Colon (tissue), 2 donors: ENCODE results near the gene ST6GALNAC5.
"Not testable (repeated sequence)": the region's sequence is repeated elsewhere in the genome, so short reads cannot be mapped to it uniquely, and the experiment has no call there.

ENCODE experiments used
- FAIRE-seq: peaks from 2 replicates; lab custom pipeline; 2012; peaks lifted over from hg19 to GRCh38; lab: Jason Lieb, UNC
- donor health status: control.
- donor health status: control.

The ST6GALNAC5 gene

DNA sequence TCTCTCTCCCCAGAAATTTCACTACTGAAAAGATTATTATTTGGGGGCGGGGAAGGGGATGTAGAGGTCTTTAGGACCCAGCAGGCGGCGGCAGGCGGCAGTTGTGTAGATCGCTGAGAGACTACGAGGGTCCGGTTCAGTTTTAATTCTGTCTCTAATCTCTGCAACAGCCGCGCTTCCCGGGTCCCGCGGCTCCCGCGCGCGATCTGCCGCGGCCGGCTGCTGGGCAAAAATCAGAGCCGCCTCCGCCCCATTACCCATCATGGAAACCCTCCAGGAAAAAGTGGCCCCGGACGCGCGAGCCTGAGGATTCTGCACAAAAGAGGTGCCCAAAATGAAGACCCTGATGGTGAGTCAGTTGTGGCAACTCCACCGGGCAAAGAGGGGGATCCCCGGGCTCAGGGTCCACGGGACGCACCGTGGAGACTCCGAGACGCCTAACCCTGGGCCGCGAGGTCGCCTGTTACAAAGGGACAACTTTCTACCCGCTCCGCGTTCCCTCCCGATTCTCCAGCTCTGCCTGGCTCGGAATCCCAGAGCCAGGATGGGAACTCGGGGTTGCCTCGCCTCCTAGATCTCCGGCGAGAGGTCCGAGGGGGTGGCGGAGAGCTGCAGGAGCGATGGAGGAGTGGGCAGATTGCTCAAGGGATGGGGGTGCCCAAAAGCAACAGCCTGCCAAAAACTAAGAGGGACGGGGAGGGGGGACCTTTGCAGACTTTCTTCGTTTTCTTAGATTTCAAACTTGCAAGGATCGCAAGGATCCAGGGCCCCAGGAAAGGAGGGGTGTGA is at the start of gene ST6GALNAC5:
ST6GALNAC5 (plus strand) TSS at position 139 of the 789 bp plus-strand sequence.
- FAIRE-seq = no peak

DNA sequence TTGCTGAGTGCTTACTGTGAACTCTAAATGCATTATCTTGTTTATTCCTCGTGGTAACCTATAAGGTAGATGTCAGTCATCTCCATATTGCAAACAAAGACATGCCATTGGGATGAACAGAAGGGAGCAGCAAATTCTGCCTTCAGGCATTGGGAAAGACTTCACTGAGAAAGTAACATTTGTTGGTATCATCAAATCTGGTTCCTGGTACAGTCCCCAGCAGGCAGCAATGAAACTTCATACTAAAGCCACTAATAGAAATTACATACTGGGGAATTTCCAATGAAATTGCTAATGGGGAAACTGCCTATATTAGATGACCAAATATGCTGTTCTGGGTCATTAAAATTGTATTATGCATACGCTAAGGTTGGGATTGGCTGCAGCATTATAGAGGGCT is 47.3 kb upstream of the ST6GALNAC5 start:
- no peak for FAIRE-seq

DNA sequence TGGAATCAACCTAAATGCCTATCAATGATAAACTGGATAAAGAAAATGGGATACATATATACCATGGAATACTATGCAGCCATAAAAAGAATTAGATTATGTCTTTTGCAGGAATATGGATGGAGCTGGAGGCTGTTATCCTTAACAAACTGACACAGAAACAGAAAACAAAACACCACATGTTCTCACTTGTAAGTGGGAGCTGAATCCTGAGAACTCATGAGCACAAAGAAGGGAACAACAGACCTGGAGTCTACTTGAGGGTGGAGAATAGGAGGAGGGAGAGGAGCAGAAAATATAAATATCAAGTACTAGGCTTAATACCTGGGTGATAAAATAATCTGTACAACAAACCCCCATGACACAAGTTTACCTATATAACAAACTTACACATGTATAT is 44.3 kb upstream of the ST6GALNAC5 start:
- not testable (repeated sequence) for FAIRE-seq

DNA sequence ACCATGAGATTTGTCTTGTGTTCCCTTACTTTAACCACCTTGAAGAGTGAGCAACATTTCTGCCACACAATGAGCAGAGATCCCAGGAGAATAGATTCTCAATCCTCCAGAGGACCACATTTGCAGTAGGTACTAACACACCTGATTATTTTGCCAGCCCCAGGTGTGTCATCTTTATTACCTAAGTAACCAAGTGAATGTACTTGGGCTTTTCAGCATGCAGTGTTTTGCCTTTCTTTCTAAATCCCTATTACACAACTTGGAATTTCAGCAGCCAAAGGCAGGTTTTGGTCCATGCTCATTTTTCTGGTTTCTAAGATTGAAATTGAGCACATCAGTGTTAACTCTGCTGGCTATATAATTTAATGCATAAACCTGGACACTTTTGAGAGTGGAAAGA is 43.2 kb upstream of the ST6GALNAC5 start:
- FAIRE-seq = no peak

DNA sequence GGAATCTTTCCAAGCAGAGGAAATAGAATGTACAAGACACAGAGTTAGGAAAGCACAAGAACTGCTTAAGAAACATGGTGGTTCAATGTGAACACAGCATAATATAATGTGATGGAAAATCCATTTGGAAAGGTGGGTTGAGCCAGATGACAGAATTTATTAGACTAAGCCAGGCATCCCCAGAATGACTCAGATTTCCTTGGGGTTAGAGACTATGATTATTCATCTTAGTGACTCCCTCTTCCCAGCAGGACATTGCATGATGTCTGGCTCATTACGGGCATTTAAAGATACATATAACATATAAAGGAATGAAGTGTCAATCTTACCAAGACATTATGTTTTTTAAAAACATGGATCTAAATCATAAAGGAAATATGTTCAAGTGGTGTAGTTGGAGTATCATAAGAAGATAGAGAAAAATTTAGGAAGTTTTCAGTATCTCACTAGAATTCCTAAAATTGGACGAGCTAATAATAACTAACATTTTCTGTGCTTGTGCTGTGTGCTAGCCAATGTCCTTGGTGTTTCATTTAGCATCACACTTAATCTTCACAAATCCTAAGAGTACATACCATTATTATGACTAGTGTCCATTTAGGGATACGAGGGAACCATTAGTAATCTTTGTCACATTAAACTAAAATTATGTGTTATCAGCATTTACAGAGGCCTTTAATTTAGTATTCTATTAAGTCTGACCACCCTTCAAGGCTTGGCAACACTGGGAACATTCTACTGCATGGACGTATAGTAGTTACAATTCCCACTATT is 41.0 kb upstream of the ST6GALNAC5 start:
- no peak for FAIRE-seq

DNA sequence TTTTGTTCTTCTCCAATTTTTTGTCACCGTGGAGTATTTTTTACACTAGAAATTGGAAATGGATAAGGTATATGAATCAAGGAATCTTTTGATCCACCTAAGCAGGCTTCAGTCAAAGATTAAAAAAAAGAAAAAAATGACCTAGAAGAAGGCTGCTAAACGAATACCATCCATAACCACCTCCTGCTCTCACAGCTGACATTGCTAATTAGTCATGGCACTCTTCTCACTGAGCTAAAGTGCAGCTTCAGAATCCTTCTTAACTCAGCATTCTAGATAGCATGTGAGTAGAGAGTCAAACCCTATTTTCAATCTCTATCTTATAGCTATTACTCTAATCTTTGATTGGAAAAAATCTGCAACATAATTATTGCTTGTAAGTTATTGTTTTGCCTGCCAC is 40.2 kb upstream of the ST6GALNAC5 start:
- no peak for FAIRE-seq

DNA sequence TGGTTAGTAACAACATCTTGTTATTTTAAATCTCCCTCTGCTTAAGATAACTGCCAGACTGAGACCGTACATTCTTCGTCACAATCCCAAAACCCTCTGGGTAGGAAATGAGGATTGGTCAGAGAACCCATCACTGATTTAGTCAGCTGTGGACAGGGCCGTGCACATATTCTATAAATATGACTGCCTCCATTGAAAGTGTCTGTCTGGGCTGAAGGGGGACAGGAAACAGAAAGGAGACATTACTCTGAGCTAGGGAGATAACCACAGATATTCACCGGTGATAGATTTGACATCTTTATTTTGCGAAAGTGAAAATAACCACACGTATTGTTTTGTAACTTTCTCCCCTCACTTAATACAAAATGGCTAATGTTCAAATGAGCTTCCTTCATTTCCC is 36.9 kb upstream of the ST6GALNAC5 start:
- FAIRE-seq = no peak

DNA sequence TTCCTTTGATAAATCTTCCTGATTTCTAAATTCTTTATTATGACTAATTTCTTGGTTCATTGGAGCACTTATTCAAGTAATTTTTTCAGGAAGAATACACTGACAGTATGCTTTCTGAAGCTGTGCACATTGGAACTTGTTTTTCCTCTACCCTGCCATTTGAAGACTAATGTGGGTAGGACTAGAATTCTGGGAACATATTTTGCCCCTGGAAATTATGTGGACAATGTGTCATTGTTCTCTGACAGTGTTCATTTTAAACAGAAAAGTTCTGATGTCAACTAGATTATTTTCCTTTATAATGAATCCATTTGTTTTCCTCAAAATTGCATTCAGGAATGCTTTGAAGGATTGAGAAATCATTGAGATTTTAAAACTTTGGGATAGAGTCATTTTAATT is 34.8 kb upstream of the ST6GALNAC5 start:
- FAIRE-seq = no peak

DNA sequence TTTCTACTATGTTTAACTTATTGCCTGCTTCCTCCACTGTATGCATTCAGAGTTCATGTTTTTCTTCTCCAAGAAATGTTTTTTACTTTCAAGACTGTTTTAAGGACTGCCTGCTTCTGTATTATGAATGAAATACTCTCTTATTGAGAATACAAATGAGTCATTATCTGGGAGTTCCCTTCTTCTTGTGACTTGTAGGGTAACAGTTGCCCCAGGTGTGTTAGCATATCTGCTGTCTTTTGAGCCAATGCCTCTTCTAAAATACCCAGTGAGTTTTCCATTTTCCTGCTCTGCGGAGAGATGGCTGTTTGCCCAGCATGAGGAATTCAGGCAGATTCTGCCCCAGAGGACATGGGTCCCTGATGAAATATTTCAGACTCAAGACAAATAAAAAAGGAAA is 34.1 kb upstream of the ST6GALNAC5 start:
- no peak for FAIRE-seq

DNA sequence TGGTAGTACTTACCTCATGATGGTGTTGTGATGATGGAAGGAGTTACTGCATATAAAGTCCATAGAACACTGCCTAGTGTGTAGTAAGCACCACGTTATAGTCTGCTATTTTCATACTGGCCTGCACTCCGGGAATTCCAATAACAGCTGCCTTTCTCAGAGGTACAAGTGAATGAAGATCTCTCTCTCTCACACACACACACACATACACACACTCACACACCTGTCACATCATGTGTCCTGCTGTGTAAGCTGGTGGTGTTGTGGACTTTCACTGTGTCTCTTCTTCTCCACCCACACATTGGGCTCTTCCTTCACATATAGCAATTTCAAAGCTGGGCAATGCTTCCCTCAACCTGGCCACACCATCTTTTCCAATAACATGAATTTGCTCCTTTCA is 33.4 kb upstream of the ST6GALNAC5 start:
- no peak for FAIRE-seq

DNA sequence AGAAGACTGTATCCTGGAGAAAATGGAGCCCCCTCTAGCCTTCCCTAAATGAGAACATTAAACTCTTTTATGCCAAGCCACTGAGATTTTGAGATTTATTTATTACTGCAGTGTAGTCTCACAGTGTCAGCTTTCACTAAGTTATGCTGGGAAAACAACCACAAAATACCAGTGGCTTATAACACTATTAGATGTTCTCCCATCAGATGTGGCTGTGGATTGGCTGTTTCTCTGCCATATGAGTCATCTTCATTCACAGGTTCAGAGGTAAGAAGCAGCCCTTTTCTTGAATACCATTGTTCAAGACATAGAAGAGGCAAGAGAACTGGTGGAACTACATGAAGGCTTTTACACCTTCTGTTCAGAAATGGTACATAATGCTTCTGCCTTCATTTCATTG is 32.1 kb upstream of the ST6GALNAC5 start:
- no peak for FAIRE-seq

DNA sequence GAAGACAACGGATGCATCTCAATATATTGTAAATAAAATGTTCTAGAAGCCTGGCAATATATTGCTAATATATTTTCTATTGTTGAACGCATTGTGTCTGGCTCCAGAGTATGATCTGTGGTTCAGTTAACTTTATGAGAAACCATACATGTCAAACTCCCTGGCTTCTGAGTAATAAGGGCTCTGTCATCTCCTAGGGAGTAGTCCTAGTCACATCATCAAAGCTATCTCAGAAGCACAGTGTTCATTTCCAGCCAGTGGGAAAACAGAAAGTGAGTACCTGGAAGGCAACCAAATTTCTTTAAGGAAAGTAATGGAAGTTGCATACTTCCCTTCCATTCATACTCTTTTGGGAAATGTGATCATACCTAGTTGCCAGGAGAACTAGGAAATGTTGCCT is 27.0 kb upstream of the ST6GALNAC5 start:
- FAIRE-seq = no peak

DNA sequence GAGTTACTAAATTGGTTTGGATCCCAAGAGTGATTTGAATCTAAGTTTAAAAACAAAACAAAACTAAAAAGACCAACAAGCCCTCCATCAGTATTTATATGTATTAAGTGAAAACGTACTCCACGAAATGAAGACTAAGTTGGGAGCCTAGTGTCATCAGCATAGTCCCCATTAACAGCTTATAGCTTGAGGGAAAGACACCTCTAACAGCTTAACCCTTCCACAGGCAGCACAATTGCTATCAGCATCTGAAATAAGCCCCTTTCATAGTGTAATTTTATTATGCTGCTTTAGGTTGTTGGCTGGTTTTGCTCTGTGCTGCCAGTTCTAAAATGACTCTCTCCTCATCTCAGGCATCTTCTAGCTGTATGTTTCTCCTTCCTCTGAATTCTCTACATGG is 25.8 kb upstream of the ST6GALNAC5 start:
- FAIRE-seq = no peak

DNA sequence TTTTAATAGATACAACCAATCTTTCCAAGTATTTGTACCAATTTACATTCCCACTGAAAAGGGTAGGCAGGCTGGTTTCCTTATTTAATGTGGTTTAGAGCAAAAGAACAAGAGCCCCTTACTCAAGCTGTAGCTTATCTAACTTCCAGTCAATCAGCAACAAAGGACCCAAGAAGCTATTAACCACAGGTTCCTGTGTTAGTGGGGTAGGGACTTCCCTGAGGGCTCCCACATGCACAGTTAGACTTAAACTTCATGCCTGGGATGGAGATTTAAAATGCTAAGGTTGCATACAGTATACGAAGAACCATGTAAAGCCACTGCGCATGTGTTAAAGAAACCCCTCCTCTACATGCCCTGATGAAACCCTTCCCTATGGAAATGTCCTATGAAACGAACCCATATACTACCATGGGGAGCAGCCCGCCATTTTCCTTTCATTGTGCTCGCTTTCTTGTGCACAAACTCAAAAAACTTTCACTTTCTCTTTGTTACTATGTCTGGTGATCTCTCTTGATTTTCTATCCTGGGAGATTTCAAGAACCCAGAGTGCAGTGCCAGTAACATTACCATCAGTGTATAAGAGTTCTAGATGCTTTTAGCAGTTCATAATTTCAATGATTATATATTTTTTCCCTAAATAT is 23.3 kb upstream of the ST6GALNAC5 start:
- FAIRE-seq = no peak

DNA sequence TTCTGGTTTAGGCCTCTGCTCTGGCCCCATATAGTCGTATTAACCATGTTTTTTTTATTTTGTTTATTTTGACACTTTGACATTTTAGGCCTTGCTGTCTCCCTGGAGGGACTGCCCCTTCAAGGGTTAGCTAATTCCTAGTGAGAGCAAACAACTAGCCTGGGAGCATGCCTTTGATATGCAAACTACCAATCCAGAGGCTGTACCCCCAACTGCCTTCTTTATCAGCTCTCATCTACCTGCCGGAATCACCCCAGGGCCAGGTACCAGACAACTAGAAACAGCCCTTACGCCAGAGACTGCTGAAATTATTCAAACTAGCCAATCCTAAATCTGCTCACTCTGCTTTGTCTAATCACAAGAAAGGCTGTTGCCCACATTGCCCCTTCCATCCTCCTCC is 13.0 kb upstream of the ST6GALNAC5 start:
- no peak for FAIRE-seq

DNA sequence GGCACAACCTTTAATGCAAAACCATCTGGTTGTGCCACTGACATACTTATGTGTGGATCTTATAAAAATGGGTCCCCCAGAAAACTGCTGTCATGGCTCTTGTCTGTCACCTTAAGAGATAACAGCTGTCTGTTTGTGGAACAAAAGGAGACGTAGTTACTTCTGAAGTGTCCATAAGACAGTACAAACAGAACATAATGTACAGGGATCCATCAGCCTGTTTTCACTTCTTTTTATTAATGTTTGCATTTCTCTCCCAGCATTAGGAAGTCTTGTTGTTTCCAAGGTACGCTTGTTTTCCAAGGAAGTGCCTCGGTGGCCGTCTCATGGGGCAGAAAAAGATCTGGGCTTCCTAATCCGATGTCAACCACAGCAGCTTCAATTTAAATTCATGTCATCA is 11.2 kb upstream of the ST6GALNAC5 start:
- FAIRE-seq = no peak

DNA sequence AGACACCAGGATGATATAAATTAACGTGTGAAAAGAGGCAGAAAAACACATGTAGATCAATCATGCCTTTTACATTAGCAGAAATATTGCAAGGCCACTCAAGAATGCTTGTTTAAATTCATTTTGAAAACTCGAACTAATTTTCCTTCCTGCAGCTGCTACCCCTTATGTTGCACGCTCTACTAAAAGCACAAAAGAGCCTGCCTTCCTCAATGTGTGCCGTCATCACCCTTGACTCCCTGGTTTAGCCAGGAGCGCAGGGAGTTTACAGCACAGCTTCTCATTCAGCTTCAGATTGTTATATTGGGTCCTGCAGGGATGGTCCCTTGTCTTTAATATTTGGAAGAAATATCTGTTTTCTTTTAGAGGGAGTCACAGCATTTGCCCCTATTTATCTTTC is 10.1 kb upstream of the ST6GALNAC5 start:
- no peak for FAIRE-seq

DNA sequence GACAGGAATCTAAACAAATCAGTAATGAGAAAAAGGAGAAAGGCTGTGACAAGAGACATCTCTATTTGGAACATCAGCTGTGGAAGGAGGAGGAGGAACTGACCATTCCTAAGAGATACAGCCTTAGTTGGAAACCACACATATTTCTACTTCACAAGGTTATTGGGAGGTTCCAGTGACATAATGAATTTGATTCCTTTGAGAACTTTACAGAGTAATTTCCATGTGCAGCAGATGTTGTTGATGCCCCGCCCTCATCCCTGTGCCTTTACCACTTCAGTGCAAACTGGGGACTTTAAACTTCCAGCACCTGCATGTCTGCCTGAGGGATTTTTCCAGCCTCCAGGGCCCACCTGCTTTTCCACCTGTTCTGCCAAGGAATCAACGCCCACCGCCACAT is 9.3 kb upstream of the ST6GALNAC5 start:
- no peak for FAIRE-seq

DNA sequence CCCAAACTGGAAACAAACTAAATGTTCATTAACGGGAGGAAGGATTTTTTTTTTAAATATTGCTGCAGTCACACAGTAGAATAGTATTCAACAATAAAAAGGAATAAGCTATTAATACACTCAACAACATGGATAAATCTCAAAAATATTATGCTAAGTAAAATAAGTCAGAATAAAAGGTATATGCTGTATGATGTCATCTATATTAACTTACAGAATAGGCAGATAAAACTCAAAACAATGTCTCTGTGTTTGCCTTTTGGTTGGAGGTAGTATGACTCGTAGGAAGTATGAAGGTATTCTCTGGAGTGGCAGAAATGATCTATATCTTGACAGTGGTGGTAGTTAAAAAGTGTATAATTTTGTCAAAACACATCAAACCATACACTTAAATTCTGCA is 6.1 kb upstream of the ST6GALNAC5 start:
- no peak for FAIRE-seq

DNA sequence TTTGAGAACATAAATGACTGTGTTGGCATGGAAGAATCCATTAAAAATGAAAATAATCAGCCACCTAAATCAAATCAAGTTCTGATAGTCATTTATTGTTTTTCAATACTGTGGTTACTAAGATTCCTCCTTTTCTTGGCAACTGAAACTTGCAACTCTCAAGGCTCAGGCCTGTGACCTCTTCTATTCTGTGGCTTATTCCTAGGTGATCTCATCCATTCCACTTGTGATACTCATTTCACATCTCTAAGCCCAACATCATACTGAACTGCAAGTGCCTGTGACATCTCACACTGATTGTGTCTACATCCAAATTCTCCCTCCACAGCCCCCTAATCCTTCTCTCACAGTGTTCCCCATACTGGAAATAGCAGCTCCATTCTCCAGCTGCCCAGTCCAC is 4.8 kb upstream of the ST6GALNAC5 start:
- FAIRE-seq = no peak

DNA sequence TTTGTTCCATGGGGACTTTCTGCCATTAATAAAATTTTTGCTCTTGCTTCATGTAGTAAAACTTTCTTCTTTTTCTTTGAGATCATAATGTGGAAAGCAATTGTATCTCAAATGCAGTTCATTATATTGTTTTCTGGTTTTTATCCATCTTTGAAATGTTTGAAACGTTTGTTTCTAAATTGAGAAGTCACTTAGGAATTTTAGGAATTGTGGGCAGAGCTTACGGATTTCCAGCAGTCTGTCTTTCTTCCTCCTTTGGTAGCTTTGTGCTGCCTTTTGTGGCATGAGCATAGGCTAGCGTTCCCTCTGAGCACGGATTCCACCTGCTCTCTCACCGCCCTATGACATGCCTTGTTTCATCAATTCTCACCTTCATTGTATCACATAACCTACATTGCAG is 2.9 kb upstream of the ST6GALNAC5 start:
- no peak for FAIRE-seq

DNA sequence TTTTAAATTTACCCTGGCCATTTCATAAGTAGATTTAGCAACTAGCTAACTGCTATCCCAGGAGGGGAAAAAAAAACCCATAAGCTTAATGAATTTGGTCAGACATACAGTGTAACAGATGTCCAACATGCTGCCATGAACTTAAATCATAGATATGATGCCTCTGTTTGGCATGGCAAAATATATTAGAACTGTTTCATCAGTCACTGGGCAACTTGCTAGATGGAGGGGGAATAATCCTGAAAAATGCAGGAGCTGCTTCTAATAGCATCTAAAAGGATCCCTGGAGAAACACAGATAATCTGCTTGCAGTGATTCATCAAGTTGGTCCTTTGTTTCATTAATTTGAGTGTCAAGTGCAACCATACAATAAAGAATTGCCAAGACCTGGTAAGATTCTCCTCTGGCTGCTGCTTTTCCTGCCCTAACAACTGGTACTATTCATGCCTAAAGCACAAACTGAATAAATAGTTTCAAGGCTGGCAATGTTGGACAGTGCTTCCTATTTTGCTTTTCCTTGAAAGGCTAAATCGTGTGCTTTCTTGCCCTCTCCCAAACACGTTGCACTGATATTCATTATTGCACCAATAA is 1.5 kb upstream of the ST6GALNAC5 start:
- no peak for FAIRE-seq

DNA sequence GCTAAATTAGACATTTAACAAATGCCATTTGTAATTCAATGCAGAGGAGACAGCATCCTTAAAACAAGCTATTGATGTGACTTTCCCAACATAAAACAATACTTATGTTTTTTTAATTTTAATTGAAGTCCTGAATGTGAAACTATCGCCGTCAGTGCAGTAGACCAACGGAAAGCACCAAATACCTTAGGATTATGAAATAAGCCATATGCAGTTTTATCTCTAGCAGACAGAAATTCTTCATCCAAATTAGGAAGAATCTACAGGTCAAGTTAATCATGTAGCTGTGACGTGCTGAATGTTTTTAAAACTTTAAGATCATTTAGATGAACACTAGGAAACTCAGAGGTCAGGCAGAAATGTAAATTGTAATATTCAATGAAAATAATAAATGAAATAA is 714 bp upstream of the ST6GALNAC5 start:
- no peak for FAIRE-seq
